GM23338 (cell line): Measurements from ENCODE around the gene CRIP3. TPM values are rescaled to one million over a fixed set of nuclear protein-coding genes. Genes with fewer than 3 reads are reported as not detected.

Experiments used
- ATAC-seq: fragments of 200-7000 bp; cut with Tn5 transposase; 3 replicates; pipeline ENCODE4 v1.9.1; 2020
- DNase-seq: peaks from one replicate; pipeline ENCODE4 v3.0.0-alpha.2; 2015; ENCODE audit warnings: low spot score
- H2AFZ ChIP-seq: fragments of 200-600 bp; sonication (generic); 2 replicates; pipeline ENCODE4 v1.8.0; 2016; ENCODE audit warnings: antibody characterized with exemption, mild to moderate bottlenecking, moderate library complexity
- H3F3A ChIP-seq: fragments of 200-600 bp; sonication (generic); replicated peaks from 2 replicates; pipeline ENCODE4 v1.8.0; 2017; ENCODE audit warnings: antibody characterized with exemption, mixed run types, low read depth
- H3K27ac ChIP-seq: fragments of 200-600 bp; sonication (generic); 2 replicates; pipeline ENCODE4 v1.6.1; 2016; ENCODE audit warnings: low read depth
- H3K27me3 ChIP-seq: fragments of 200-600 bp; sonication (generic); 2 replicates; pipeline ENCODE4 v1.8.0; 2016; ENCODE audit warnings: mild to moderate bottlenecking, mixed run types, moderate library complexity; ENCODE audit not compliant: insufficient read depth
- H3K36me3 ChIP-seq: fragments of 200-600 bp; sonication (generic); 2 replicates; pipeline ENCODE4 v1.8.0; 2016; ENCODE audit warnings: mild to moderate bottlenecking; ENCODE audit not compliant: insufficient read depth
- H3K4me1 ChIP-seq: fragments of 200-600 bp; sonication (generic); 2 replicates; pipeline ENCODE4 v1.8.0; 2016; ENCODE audit warnings: mild to moderate bottlenecking, moderate library complexity; ENCODE audit not compliant: insufficient read depth
- H3K4me2 ChIP-seq: fragments of 200-600 bp; sonication (generic); 2 replicates; pipeline ENCODE4 v1.7.1; 2017; ENCODE audit warnings: mixed run types
- H3K4me3 ChIP-seq: fragments of 200-600 bp; sonication (generic); 2 replicates; pipeline ENCODE4 v1.6.1; 2016; ENCODE audit warnings: mixed run types
- H3K79me2 ChIP-seq: fragments of 200-600 bp; sonication (generic); replicated peaks from 2 replicates; pipeline ENCODE4 v1.8.0; 2017; ENCODE audit warnings: mild to moderate bottlenecking; ENCODE audit not compliant: insufficient read depth
- H3K9me2 ChIP-seq: fragments of 200-600 bp; sonication (generic); 2 replicates; pipeline ENCODE4 v1.8.0; 2017; ENCODE audit not compliant: insufficient read depth
- H4K20me1 ChIP-seq: fragments of 200-600 bp; sonication (generic); replicated peaks from 2 replicates; pipeline ENCODE4 v1.8.0; 2017; ENCODE audit warnings: mild to moderate bottlenecking; ENCODE audit not compliant: insufficient read depth
- H3K27ac Mint-ChIP-seq: 2 replicates; pipeline ENCODE4 v1.8.0; 2020; ENCODE audit warnings: inconsistent platforms, mild to moderate bottlenecking, moderate library complexity, mixed read lengths
- H3K27me3 Mint-ChIP-seq: 3 replicates; pipeline ENCODE4 v1.8.0; 2022; ENCODE audit warnings: low read depth, mild to moderate bottlenecking, moderate library complexity, mixed read lengths, inconsistent platforms; ENCODE audit not compliant: insufficient read depth, poor library complexity
- H3K36me3 Mint-ChIP-seq: 3 replicates; pipeline ENCODE4 v1.8.0; 2021; ENCODE audit warnings: low read depth, mild to moderate bottlenecking, inconsistent platforms, moderate library complexity, mixed read lengths
- H3K4me1 Mint-ChIP-seq: 3 replicates; pipeline ENCODE4 v1.8.0; 2020; ENCODE audit warnings: mild to moderate bottlenecking, inconsistent platforms, mixed read lengths
- H3K4me3 Mint-ChIP-seq: 3 replicates; pipeline ENCODE4 v1.8.0; 2021; ENCODE audit warnings: moderate library complexity, mild to moderate bottlenecking, inconsistent platforms, mixed read lengths
- H3K9me3 Mint-ChIP-seq: 3 replicates; pipeline ENCODE4 v1.8.0; 2020; ENCODE audit warnings: moderate library complexity, mild to moderate bottlenecking, inconsistent platforms, mixed read lengths
- CREB1 ChIP-seq: fragments of 250-450 bp; sonication (Bioruptor Pico); IDR thresholded peaks from 2 replicates; pipeline ENCODE4 v1.5.0; 2020; ENCODE audit warnings: low read depth, mild to moderate bottlenecking, moderate library complexity
- CTCF ChIP-seq, 2 experiments: fragments of 200-600 bp in 1 of 2; sonication (generic) in 1 of 2; conservative IDR thresholded peaks; 2 replicates each; pipeline versions ENCODE4 v1.5.1 to v1.6.1; 2016 to 2017; ENCODE audit warnings: antibody characterized with exemption in 2 of 2, low read depth in 2 of 2, mild to moderate bottlenecking in 2 of 2, moderate library complexity in 1 of 2
- ETS1 ChIP-seq: IDR thresholded peaks from 2 replicates; pipeline ENCODE4 v1.6.1; 2016; ENCODE audit warnings: antibody characterized with exemption
- EZH2 ChIP-seq: fragments of 200-600 bp; sonication (generic); IDR thresholded peaks from one replicate; pipeline ENCODE4 v1.8.0; 2017; ENCODE audit warnings: antibody characterized with exemption, mild to moderate bottlenecking, low read depth; ENCODE audit not compliant: unreplicated experiment
- EZH2phosphoT487 ChIP-seq: fragments of 200-600 bp; sonication (generic); IDR thresholded peaks from one replicate; pipeline ENCODE4 v1.8.1; 2018; ENCODE audit warnings: antibody characterized with exemption; ENCODE audit not compliant: unreplicated experiment
- NANOG ChIP-seq: IDR thresholded peaks from 2 replicates; pipeline ENCODE4 v1.6.1; 2016; ENCODE audit warnings: antibody characterized with exemption, borderline replicate concordance
- REST ChIP-seq: IDR thresholded peaks from one replicate; pipeline ENCODE4 v1.6.1; 2018; ENCODE audit warnings: antibody characterized with exemption; ENCODE audit not compliant: unreplicated experiment
- STAT1 ChIP-seq: IDR thresholded peaks from one replicate; pipeline ENCODE4 v1.6.1; 2016; ENCODE audit warnings: antibody characterized with exemption; ENCODE audit not compliant: unreplicated experiment
- ZNF114 ChIP-seq: fragments of 250-450 bp; sonication (Bioruptor Pico); IDR thresholded peaks from 2 replicates; pipeline ENCODE4 v1.5.0; 2020; ENCODE audit warnings: mild to moderate bottlenecking, moderate library complexity
- ZNF331 ChIP-seq: fragments of 250-450 bp; sonication (Bioruptor Pico); IDR thresholded peaks from 2 replicates; pipeline ENCODE4 v1.5.0; 2020; ENCODE audit warnings: low read depth, mild to moderate bottlenecking, moderate library complexity
- polyA plus RNA-seq: library from polyadenylated mRNA; unstranded; fragments of >200 nt; fragmentation: Nextera tagmentation; extraction: Ambion mirVana; gene quantifications from 2 replicates; pipeline ENCODE4 v1.2.1, GENCODE V29; 2016
- total RNA-seq: library from RNA; depleted of rRNA; stranded (reverse); fragments of >200 nt; shearing (Covaris generic); gene quantifications from 2 replicates; pipeline ENCODE4 v1.2.3, GENCODE V29; 2014

The CRIP3 gene
- total and polyA plus RNA-seq, 2 experiments from 2014 or later, result 22.0 to 36.0 TPM

- no peak overlapping the region for H3K4me3 ChIP-seq
- DNase-seq, result no peak
- no peaks in the 10 kb centered on the region for H3K27me3 ChIP-seq
- H2AFZ ChIP-seq, result no peak overlapping the region
- no peaks in the 10 kb centered on the region for H3K79me2 ChIP-seq
- Mint-ChIP-seq H3K27me3 (peaks cover 12% of the 10 kb centered on the region), H3K4me1 (peaks cover 7% of the 10 kb centered on the region; the same call in 2 of the 3 replicates), H3K36me3 (no peaks in the 10 kb centered on the region), H3K4me3 (no peak overlapping the region), H3K27ac (no peak overlapping the region), H3K9me3 (no peaks in the 10 kb centered on the region; the same call in 2 of the 3 replicates)
- no peak for ATAC-seq
- TF ChIP-seq REST, result no peak
- H3K36me3 ChIP-seq, result no peaks in the 10 kb centered on the region
- no peaks in the 10 kb centered on the region for H3F3A ChIP-seq
- H3K9me2 ChIP-seq, result no peaks in the 10 kb centered on the region
- H3K27ac ChIP-seq, result no peak overlapping the region
- H3K4me2 ChIP-seq, result no peak overlapping the region
- no peaks in the 10 kb centered on the region for H3K4me1 ChIP-seq
- no peaks in the 10 kb centered on the region for H4K20me1 ChIP-seq
Measured at GRCh38 chr6:43261198-43261597, 47.4 kb downstream of the CRIP3 start.

- Mint-ChIP-seq H3K27me3 (peaks cover 13% of the 10 kb centered on the region), H3K36me3 (no peaks in the 10 kb centered on the region), H3K4me1 (peaks cover 7% of the 10 kb centered on the region; the same call in 2 of the 3 replicates), H3K4me3 (no peak overlapping the region), H3K27ac (no peak overlapping the region), H3K9me3 (no peaks in the 10 kb centered on the region; the same call in 2 of the 3 replicates)
- ATAC-seq, result no peak
- Histone ChIP-seq H3K4me3 (no peak overlapping the region), H3K4me1 (no peaks in the 10 kb centered on the region), H2AFZ (no peak overlapping the region), H3K27ac (no peak overlapping the region), H3K9me2 (no peaks in the 10 kb centered on the region), H3K36me3 (no peaks in the 10 kb centered on the region), H3K27me3 (no peaks in the 10 kb centered on the region), H3K4me2 (no peak overlapping the region), H3K79me2 (no peaks in the 10 kb centered on the region), H3F3A (no peaks in the 10 kb centered on the region), H4K20me1 (no peaks in the 10 kb centered on the region)
- DNase-seq, result no peak
- TF ChIP-seq NANOG (no peak), CREB1 (CRISPR knock-in tag) (no peak)
Measured at GRCh38 chr6:43260791-43261190, 47.8 kb downstream of the CRIP3 start.

- Mint-ChIP-seq H3K27ac (no peak overlapping the region), H3K4me1 (peaks cover 10% of the 10 kb centered on the region; the same call in 2 of the 3 replicates)
- no peak for TF ChIP-seq CTCF (conservative IDR thresholded peaks at IDR 0.05; ENCODE audit: low read depth in 2 of 2)
- no peak for TF ChIP-seq STAT1
- TF ChIP-seq EZH2, result no peak
- TF ChIP-seq ETS1, result no peak
- TF ChIP-seq ZNF331, result no peak
- no peak for TF ChIP-seq ZNF114 (CRISPR knock-in tag)
- TF ChIP-seq CREB1 (CRISPR knock-in tag), result no peak
- no peak for TF ChIP-seq EZH2phosphoT487
Measured at GRCh38 chr6:43258807-43259686, 49.6 kb downstream of the CRIP3 start.

More at GRCh38 chr6:43258807-43259686, 49.6 kb downstream of the CRIP3 start:
- no peaks in the 10 kb centered on the region for H3K79me2 ChIP-seq
- ATAC-seq (no peak), DNase-seq (no peak)
- H3K27me3 ChIP-seq, result no peaks in the 10 kb centered on the region
- no peaks in the 10 kb centered on the region for H3K9me2 ChIP-seq
- H3K36me3 Mint-ChIP-seq, result no peaks in the 10 kb centered on the region
- no peaks in the 10 kb centered on the region for H3K4me1 ChIP-seq
- H4K20me1 ChIP-seq, result no peaks in the 10 kb centered on the region
- H3K27ac ChIP-seq, result no peak overlapping the region
- H3K4me3 Mint-ChIP-seq, result no peak overlapping the region; the same call in 2 of the 3 replicates
- no peaks in the 10 kb centered on the region for H3K36me3 ChIP-seq
- no peaks in the 10 kb centered on the region; the same call in 2 of the 3 replicates for H3K9me3 Mint-ChIP-seq
- no peaks in the 10 kb centered on the region for H3F3A ChIP-seq
- no peak overlapping the region for H3K4me3 ChIP-seq
- no peak overlapping the region for H2AFZ ChIP-seq
- peaks cover 17% of the 10 kb centered on the region for H3K27me3 Mint-ChIP-seq
- no peak overlapping the region for H3K4me2 ChIP-seq
